Caco-2 (cell line): ENCODE data around the gene RPUSD2. TPM values are rescaled to one million over a fixed set of nuclear protein-coding genes. Genes with fewer than 3 reads are reported as not detected.

Experiments used
- BruUV-seq: library from RNA; stranded (reverse); fragments of 400-500 nt; replicated peaks from 2 replicates; lab custom pipeline; 2021; lab: Mats Ljungman, UMichigan
- CTCF ChIA-PET: fragments of 300-600 bp; sonication (Branson Sonifier 250); formaldehyde crosslinking; loops from one replicate; lab custom pipeline; 2022; ENCODE audit warnings: antibody characterized with exemption; lab: Charles Lee
- POLR2A ChIA-PET: fragments of 300-600 bp; sonication (Branson Sonifier 250); formaldehyde crosslinking; loops from one replicate; lab custom pipeline; 2022; ENCODE audit warnings: antibody characterized with exemption; lab: Charles Lee
- DNase-seq, 2 experiments: peaks; one replicate each; pipeline versions ENCODE4 v3.0.0 to v3.0.0-alpha.2; 2020 to 2022
- H3K27me3 ChIP-seq: replicated peaks from 2 replicates; pipeline ENCODE4 v1.6.0; 2011; ENCODE audit warnings: low read length; ENCODE audit not compliant: control insufficient read depth, insufficient read depth
- H3K36me3 ChIP-seq: 2 replicates; pipeline ENCODE4 v1.5.1; 2011; ENCODE audit warnings: low read length; ENCODE audit not compliant: control insufficient read depth, insufficient read depth
- H3K4me1 ChIP-seq: fragments of 250-450 bp; sonication (Bioruptor Pico); 2 replicates; pipeline ENCODE4 v1.5.1; 2020; ENCODE audit warnings: mild to moderate bottlenecking
- H3K4me3 ChIP-seq: 2 replicates; pipeline ENCODE4 v1.5.1; 2011; ENCODE audit warnings: low read depth, mild to moderate bottlenecking, control low read depth, low read length
- H3K9me3 ChIP-seq: fragments of 250-450 bp; sonication (Bioruptor Pico); 2 replicates; pipeline ENCODE4 v1.5.1; 2020; ENCODE audit warnings: mild to moderate bottlenecking, moderate library complexity
- H3K27ac Mint-ChIP-seq: one replicate; pipeline ENCODE4 v1.8.0; 2022; ENCODE audit warnings: mixed read lengths; ENCODE audit not compliant: unreplicated experiment
- H3K27me3 Mint-ChIP-seq: one replicate; pipeline ENCODE4 v1.8.0; 2022; ENCODE audit warnings: mixed read lengths; ENCODE audit not compliant: insufficient read depth, unreplicated experiment
- H3K36me3 Mint-ChIP-seq: one replicate; pipeline ENCODE4 v1.8.0; 2022; ENCODE audit warnings: mild to moderate bottlenecking, mixed read lengths; ENCODE audit not compliant: insufficient read depth, unreplicated experiment
- H3K4me1 Mint-ChIP-seq: one replicate; pipeline ENCODE4 v1.8.0; 2022; ENCODE audit warnings: low read depth, mixed read lengths; ENCODE audit not compliant: unreplicated experiment
- H3K4me3 Mint-ChIP-seq: one replicate; pipeline ENCODE4 v1.8.0; 2022; ENCODE audit warnings: mild to moderate bottlenecking, moderate library complexity, mixed read lengths; ENCODE audit not compliant: unreplicated experiment
- H3K9me3 Mint-ChIP-seq: one replicate; pipeline ENCODE4 v1.8.0; 2022; ENCODE audit warnings: mixed read lengths; ENCODE audit not compliant: unreplicated experiment
- intact Hi-C: fragments of 100-400 bp; cut with micrococcal nuclease; formaldehyde crosslinking; loops from one replicate; pipeline ENCODE4 v1.10.0; 2022; ENCODE audit not compliant: unreplicated experiment
- total RNA-seq: library from RNA; stranded (reverse); gene quantifications from 2 replicates; pipeline ENCODE4 v1.2.3, GENCODE V29; 2022
- TF ChIP-seq, protein P1 (sequence below), 2 experiments: fragments of 200-600 bp in 1 of 2; IDR thresholded peaks; 1 replicate in 1 of 2; 2 replicates in 1 of 2; pipeline versions ENCODE4 v1.5.1 to v1.8.0; 2011 to 2022; ENCODE audit warnings: antibody characterized with exemption in 1 of 2, control low read depth in 1 of 2, inconsistent platforms in 1 of 2, low read depth in 1 of 2, low read length in 1 of 2, mild to moderate bottlenecking in 1 of 2, moderate library complexity in 1 of 2; ENCODE audit not compliant: insufficient read depth in 1 of 2, severe bottlenecking in 1 of 2, unreplicated experiment in 1 of 2

RPUSD2 gene
- total RNA-seq, 1 experiment from 2014 or later = 14.6 TPM

DNA sequence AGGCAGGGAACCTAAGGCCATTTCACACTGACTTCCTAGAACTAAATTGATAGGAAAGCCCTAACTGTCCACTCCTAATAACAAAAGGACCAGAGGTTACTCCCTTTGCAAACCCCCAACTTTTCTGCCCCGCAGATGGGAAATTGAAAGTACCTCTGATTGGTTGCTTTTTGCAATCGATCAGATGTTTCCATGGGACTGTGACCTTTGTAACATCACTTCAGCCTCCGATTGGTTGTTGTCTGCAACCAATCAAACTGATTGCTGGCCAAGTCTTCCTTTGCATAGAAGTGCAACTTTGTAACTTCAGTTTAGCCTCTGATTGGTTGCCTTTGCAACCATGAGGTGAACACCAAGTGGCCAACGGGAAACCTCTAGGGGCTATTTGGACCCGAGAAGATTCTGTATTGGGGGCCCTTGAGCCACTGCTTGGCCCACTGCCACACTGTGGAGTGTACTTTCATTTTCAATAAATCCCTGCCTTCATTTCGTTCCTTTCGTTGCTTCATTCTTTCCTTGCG, 13.7 kb downstream of the RPUSD2 start:
- H3K27ac Mint-ChIP-seq = peak overlapping the region; percentile 88
- 0 out of 2 replicates have a peak, but pooled peaks cover 3% of the 10 kb centered on the region for H3K4me1 ChIP-seq
- H3K4me3 Mint-ChIP-seq = peak overlapping the region; percentile 87
- ChIA-PET CTCF (interaction anchor here (0.6 kb wide), 1 partner anchor 295 kb away, joined by 4 read pairs; no protein-coding TSS in a partner anchor), POLR2A (no interaction called here)
- peak; percentile 81 to 85 for DNase-seq
- BruUV-seq = no TSS peak
- no peaks in the 10 kb centered on the region for H3K36me3 ChIP-seq
- TF ChIP-seq, protein P1, sequence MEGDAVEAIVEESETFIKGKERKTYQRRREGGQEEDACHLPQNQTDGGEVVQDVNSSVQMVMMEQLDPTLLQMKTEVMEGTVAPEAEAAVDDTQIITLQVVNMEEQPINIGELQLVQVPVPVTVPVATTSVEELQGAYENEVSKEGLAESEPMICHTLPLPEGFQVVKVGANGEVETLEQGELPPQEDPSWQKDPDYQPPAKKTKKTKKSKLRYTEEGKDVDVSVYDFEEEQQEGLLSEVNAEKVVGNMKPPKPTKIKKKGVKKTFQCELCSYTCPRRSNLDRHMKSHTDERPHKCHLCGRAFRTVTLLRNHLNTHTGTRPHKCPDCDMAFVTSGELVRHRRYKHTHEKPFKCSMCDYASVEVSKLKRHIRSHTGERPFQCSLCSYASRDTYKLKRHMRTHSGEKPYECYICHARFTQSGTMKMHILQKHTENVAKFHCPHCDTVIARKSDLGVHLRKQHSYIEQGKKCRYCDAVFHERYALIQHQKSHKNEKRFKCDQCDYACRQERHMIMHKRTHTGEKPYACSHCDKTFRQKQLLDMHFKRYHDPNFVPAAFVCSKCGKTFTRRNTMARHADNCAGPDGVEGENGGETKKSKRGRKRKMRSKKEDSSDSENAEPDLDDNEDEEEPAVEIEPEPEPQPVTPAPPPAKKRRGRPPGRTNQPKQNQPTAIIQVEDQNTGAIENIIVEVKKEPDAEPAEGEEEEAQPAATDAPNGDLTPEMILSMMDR (IDR thresholded peaks at IDR 0.05; ENCODE audit: insufficient read depth in 1 of 2, low read depth in 1 of 2, low read length in 1 of 2, severe bottlenecking in 1 of 2, unreplicated experiment in 1 of 2) = no peak
- H3K4me1 Mint-ChIP-seq = peaks cover 7% of the 10 kb centered on the region
- intact Hi-C loops = loop anchor here (1.0 kb wide), 1 partner anchor 13 kb away; the partner anchor contains the start of gene RPUSD2
- H3K36me3 Mint-ChIP-seq = peaks cover 6% of the 10 kb centered on the region
- no peaks in the 10 kb centered on the region for H3K9me3 Mint-ChIP-seq
- no peaks in the 10 kb centered on the region for H3K27me3 ChIP-seq
- H3K9me3 ChIP-seq = no peaks in the 10 kb centered on the region
- peak overlapping the region; percentile 42 for H3K4me3 ChIP-seq
- no peaks in the 10 kb centered on the region for H3K27me3 Mint-ChIP-seq

DNA sequence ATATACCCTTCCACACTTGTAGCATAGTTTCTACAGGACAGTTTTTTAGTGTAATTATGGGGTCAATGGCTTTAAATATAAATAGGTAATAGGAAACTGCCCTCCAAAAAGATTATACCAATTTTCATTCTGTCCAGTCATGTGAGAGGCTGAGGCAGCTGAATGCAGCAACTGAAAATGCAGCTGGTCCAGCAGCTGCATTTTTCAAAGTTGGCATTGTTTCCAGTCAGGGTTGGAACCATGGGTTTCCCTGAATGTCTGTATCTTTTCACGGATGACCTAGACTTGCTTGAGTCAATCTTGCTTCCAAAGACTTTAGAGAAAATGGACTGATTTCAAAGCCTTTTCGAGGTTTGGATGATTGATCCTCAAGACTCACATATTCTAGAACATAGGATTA, 15.1 kb downstream of the RPUSD2 start:
- no peaks in the 10 kb centered on the region for H3K9me3 Mint-ChIP-seq
- ChIA-PET POLR2A (interaction anchor here (0.6 to 1.9 kb wide), 5 partner anchors 15 to 164 kb away, joined by 3 to 13 read pairs (median 5); partner anchors contain the start of gene CCDC32), CTCF (interaction anchor here (0.7 to 1.4 kb wide), 4 partner anchors 16 to 248 kb away, joined by 3 to 11 read pairs (median 4); partner anchors contain the start of gene CCDC32)
- TSS peak; percentile 44 for BruUV-seq
- peaks cover 6% of the 10 kb centered on the region for H3K36me3 Mint-ChIP-seq
- 0 out of 2 replicates have a peak, but pooled peaks cover 3% of the 10 kb centered on the region for H3K4me1 ChIP-seq
- intact Hi-C loops = no loop called here
- no peaks in the 10 kb centered on the region for H3K27me3 ChIP-seq
- peak overlapping the region; percentile 87 for H3K4me3 Mint-ChIP-seq
- peaks cover 7% of the 10 kb centered on the region for H3K4me1 Mint-ChIP-seq
- no peak overlapping the region for H3K27ac Mint-ChIP-seq
- no peak for DNase-seq
- H3K9me3 ChIP-seq = no peaks in the 10 kb centered on the region
- TF ChIP-seq, protein P1 (IDR thresholded peaks at IDR 0.05; ENCODE audit: insufficient read depth in 1 of 2, low read depth in 1 of 2, low read length in 1 of 2, severe bottlenecking in 1 of 2, unreplicated experiment in 1 of 2) = no peak
- H3K4me3 ChIP-seq = no peak overlapping the region; the same call in 1 of the 2 replicates
- no peaks in the 10 kb centered on the region for H3K36me3 ChIP-seq
- no peaks in the 10 kb centered on the region for H3K27me3 Mint-ChIP-seq

DNA sequence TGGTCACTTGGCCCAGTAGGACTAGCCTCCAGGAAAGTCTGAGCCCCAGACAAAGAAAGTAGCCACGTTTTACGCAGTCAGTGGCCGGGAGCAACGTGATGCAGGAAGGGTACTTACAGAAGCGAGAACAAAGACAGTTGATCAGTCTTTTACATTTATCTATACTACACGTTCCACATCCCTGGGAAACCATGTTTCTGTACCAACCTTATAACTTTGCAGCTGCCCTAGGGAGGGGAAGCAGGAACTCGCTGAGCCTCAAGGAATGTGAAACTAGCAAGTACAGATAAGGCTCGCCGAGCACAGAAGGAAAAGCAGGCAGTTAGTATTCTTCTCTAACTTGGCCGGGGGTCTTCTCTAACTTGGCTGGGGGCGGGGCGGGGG, 21.6 kb downstream of the RPUSD2 start:
- BruUV-seq = no TSS peak
- Mint-ChIP-seq H3K9me3 (no peaks in the 10 kb centered on the region), H3K4me3 (peak overlapping the region; percentile 78), H3K27me3 (no peaks in the 10 kb centered on the region), H3K4me1 (peaks cover 29% of the 10 kb centered on the region), H3K36me3 (peaks cover 24% of the 10 kb centered on the region), H3K27ac (peak overlapping the region; percentile 85)
- intact Hi-C loops = loop anchor here (5.0 to 10.0 kb wide), 2 partner anchors 102 to 194 kb away; no protein-coding TSS in a partner anchor
- ChIA-PET POLR2A (interaction anchor here (1.5 kb wide), 1 partner anchor 26 kb away, joined by 12 read pairs; the partner anchor contains the start of gene CCDC32), CTCF (interaction anchor here (0.7 to 0.9 kb wide), 3 partner anchors 104 to 574 kb away, joined by 3 to 6 read pairs (median 3); partner anchors contain the start of gene RAD51)
- TF ChIP-seq, protein P1 (IDR thresholded peaks at IDR 0.05; ENCODE audit: insufficient read depth in 1 of 2, low read depth in 1 of 2, low read length in 1 of 2, severe bottlenecking in 1 of 2, unreplicated experiment in 1 of 2) = no peak
- Histone ChIP-seq H3K36me3 (no peaks in the 10 kb centered on the region), H3K9me3 (no peaks in the 10 kb centered on the region), H3K27me3 (no peaks in the 10 kb centered on the region), H3K4me3 (peak overlapping the region; percentile 37), H3K4me1 (peaks cover 8% of the 10 kb centered on the region; the same call in 1 of the 2 replicates)
- peak in 1 of 2 experiments; percentile 47 for DNase-seq
